HG02852 (cell line): ENCODE results near the gene TMEM248.
"Not testable (repeated sequence)": the region's sequence is repeated elsewhere in the genome, so short reads cannot be mapped to it uniquely, and the experiment has no call there.

Experiments
- ATAC-seq: cut with Tn5 transposase; IDR thresholded peaks from one replicate; pipeline ENCODE4 v1.9.1; 2021; ENCODE audit warnings: mild to moderate bottlenecking, moderate library complexity; ENCODE audit not compliant: unreplicated experiment

TMEM248 gene

DNA sequence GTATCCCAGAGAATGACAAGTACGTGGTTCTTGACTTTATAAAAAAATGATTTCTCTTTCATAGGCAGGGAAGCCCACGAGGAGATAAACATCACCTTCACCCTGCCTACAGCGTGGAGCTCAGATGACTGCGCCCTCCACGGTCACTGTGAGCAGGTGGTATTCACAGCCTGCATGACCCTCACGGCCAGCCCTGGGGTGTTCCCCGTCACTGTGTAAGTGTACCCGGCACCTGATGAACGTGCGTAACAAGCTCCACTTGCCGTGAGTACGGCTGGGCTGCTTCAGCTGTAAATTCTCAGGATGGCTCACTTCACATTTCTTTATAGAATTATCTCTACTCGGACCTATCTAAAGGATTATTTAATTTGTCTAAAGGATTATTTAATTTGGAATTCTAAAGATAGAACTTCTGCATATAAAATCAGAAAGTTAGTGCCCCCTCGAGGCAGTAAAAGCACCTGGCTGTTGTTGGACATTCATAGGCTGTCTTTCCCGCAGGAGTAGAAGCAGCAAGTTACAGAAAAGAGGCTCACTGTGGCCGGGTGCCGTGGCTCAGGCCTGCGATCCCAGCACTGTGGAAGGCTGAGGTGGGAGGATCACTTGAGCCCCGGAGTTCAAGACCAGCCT, 27.6 kb downstream of the TMEM248 start:
- ATAC-seq: no peak

DNA sequence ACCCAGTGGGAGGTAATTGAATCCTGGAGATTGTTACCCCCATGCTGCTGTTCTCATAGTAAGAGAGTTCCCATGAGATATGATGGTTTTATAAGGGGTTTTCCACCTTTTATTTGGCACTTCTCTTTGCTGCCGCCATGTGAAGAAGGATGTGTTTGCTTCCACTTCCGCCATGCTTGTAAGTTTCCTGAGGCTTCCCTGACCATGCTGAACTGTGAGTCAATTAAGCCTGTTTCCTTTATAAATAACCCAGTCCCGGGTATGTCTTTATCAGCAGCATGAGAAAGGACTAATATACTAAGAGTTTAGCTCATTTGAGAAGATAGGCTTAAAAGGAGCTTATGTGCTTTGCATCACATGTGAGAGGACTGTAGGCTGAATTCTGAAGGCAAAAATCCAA, 29.3 kb downstream of the TMEM248 start:
- ATAC-seq: no peak

DNA sequence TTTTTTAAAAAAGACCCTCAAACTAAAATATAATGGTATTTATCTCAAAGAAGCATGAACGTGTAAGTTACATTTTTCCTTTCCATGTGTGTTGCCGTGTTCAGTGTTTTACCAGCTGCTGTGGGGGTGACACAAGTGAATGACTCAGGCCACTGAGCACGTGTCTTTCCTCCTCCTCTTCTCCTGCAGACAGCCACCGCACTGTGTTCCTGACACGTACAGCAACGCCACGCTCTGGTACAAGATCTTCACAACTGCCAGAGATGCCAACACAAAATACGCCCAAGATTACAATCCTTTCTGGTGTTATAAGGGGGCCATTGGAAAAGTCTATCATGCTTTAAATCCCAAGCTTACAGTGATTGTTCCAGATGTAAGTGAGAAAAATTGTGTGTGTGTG, 29.7 kb downstream of the TMEM248 start:
- ATAC-seq: no peak

DNA sequence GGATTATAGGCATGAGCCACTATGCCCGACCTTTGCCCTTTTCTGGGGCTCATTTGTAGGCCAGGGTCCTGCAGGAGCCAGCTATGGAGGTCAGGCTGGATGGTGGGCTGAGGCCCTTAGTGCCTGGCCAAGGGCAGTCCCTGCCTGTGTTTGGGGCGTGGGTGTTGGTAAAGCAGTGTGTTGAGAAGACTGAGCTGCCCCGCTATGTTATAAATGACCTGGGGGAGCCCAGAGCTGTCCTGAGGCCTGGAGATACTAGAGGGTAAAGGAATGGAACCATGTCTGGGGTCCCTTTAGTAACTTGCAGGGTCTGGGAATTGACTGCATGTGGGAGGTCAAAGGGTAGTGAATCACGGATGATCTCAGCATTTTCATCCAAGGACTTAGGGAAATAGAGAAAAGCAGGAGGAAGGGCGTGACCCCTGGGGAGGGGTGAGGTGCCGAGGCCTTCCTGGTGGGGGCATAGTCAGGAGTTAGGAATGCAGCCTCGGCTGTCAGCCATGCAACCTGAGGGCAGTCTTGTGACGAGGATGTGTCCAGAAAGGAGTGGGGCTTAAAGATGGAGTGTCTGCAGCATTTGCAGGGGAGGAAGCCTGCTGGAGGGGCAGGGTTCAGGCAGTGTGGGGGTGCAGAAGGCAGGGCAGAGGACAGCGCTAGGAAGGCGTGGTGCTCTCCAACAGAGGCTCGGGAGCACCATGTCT, 31.5 kb downstream of the TMEM248 start:
- ATAC-seq: no peak

DNA sequence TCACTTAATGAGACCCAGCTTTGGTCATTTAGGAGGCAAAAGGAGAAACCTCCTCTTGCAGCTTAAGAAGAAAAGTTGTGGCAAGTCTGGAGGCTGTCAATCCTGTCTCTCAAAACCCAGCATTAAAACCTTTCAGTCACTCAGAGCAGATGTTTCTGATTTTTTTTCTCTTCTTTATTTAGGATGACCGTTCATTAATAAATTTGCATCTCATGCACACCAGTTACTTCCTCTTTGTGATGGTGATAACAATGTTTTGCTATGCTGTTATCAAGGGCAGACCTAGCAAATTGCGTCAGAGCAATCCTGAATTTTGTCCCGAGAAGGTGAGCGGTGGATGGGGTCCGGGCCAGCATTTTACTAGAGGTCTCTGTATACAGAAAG, 32.0 kb downstream of the TMEM248 start:
- ATAC-seq: no peak

DNA sequence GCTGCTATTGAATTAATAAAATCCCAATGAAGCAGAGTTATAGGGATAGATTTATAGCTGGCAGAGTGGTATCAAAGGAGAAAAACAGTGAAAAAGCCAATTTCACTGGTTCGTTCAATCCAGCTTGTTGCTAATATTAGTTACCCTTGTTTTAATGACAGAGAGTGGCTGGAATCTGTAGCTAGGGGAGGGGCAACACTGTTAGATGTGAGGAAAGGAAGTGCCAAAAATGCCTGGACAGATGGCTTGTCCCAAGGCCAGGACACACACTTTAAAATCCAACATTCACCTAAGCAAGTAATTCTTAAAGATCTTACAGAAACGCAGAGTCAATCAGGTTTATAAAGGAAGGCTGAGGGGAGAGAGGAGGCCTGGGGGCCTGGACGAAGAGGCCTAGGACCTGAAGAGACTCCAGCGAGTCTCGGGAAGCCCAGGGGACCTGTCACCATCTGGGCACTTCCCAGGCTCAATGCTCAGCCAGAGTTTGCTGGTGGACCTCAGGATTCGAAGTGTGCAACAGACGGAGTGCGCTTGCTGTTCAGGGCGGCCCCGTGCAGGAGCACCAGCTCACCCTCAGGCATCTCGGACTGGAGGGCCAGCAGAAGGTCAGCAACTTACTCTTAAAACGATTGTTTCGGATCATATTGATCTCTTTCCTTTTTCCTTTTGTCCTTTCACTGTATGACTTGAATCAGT, 36.7 kb downstream of the TMEM248 start:
- no peak for ATAC-seq

DNA sequence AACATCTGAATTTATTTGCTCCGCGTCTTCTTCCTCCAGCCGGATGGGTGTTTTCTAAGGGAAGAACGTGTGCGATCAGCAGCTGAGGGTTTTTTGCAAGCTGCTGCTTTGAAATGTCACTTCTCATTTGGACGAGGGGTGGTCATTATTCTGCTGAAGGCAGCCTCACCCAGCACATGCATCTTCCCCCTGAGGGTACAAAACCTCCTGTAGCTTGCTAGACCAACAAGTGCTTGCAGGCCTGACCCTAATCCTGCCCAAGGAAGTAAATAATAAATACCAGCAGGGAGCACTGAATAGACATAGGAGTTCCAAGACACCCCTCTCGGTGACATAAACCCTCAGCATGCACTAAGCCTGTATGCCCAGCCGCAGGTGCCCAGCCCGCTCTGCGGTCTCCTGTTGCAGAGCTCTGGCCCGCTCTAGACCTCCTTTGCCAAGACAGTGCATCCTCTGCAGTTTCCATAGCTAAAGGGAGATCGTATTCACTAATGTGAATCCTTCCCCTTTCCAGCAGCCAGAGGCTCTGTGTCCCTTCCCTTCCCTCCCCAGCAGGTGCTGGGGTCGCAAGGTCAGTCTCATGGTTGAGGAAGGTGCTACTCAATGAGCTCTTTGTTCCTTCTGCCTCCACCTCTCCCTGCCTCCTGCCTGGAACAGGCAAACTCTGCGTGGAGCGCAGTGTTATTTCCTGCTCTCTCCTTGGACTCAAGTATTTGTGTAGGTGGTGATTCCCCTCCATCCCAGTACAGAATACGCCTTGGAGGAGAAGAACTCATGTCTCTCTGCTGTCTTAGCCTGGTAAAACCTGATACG, 37.7 kb downstream of the TMEM248 start:
- no peak for ATAC-seq

DNA sequence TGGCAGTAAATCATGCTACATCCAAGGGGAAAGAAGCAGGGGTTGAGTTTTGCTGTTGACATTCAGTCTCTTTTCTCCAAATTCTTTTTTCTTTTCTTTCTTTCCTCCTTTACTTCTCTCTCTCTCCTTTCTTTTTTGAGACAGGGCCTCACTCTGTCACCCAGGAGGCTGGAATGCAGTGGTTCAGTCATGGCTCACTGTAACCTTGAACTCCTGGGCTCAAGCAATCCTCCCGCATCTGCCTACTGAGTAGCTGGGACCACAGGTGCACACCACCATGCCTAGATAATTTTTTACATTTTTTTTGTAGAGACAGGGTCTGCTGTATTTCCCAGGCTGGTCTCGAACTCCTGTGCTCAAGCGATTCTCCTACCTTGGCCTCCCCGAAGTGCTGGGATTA, 39.2 kb downstream of the TMEM248 start:
- ATAC-seq: no peak

DNA sequence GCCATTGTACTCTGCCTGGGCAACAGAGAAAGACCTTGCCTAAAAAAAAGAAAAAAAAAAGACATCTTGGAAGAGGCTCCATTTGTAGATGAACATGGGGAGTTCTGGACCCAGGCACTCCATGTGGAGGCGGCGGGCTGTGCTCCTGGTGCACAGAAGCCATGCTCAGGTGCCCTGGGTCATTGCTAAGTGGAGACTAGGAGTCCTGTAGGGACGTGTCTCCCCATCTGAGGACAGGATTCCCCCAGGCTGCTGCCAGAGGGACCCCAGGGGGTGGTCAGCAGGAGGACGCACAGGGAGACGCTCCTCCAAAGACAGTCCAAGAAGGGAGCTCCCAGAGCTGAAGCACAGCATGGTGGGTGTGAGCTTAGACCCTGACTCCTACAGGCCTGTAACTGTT, 40.1 kb downstream of the TMEM248 start:
- no peak for ATAC-seq

DNA sequence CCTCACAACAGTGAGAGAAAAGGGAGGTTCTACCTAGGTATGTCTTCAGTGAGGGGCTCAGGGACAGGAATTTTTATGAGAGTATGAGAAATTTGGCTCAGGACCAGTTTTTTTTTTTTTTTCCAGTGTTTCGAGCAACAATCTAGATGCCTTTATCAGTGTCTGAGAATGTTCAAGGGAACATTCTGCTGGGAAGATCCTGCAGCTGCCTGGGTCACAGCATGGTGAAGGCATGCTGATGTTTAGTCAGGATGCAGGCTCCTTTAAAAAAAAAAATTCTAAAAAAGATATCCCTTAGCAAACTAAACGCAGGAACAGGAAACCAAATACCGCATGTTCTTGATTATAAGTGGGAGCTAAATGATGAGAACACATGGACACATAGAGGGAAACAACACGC, 43.4 kb downstream of the TMEM248 start:
- ATAC-seq: no peak

DNA sequence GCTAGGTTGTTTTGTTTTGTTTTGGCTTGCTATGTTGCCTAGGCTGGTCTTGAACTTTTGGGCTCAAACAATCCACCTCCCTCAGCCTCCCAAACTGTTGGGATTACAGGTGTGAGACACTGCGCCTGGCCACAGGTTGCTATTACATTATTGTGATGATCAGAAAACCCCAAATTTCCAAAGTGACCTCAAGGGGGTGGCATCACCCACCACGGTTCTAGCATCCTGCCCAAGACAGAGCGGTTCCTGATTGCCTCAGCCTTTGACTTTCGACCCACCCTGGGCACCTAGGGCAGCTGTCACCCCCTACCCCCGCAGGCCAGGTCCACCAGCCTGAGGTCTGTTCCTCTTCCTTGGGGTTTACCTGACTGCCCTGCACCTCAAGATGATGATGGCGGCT, 46.0 kb downstream of the TMEM248 start:
- no peak for ATAC-seq

DNA sequence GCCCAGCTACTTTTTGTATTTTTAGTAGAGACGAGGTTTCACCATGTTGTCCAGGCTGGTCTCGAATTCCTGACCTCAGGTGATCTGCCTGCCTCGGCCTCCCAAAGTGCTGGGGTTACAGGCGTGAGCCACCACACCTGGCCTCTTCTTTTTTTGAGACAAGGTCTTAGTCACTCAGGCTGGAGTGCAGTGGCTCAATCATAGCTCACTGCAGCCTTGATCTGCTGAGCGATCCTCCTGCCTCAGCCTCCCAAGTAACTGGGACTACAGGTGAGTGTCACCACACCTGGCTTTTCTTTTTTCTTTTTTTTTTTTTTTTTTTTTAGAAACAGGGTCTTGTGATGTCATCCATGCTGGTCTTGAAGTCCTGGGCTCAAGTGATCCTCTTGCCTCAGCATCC, 48.0 kb downstream of the TMEM248 start:
- ATAC-seq: not testable (repeated sequence)

DNA sequence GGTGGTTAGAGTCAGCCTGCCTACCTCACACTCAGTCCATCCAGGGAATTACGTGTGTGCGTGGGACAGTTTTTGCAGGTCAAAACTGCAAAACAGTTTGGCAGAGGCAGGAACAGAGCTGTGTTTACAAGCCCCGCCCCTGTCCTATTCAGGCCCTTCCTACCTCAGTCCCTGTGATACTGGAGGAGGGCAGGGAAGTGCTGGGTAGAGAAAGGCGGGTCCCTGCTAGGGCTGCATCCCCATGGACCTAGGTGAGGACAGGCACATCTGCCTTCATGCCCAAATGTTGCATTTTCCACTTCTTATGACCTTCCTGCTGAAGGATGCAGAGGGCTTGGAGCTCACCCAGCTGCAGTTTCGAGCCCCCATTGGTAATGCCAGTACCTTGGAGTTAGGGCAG, 49.3 kb downstream of the TMEM248 start:
- no peak for ATAC-seq

DNA sequence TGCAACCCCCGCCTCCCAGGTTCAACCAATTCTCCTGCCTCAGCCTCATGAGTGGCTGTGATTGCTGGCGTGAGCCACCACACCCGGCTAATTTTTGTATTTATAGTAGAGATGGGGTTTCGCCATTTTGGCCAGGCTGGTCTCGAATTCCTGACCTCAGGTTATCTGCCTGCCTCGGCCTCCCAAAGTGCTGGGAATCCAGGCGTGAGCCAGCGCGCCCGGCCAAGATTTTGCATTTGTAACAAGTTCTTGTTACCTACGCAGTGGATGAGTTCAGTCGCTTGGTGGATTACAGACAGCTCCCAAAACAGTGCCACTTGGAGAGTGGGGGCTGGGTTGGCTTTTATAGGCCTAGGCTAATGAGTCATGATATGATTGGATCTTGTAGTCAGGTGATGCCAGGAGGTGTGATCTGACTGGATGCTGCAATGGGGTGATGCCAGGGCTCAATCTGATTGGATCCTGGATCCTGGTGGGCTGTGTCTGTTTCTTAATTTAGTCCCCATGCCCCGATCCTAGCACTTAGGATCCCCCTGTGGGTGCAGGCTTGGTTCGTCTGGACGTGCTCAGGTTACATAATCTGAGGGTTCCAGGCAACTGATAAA, 54.1 kb downstream of the TMEM248 start:
- ATAC-seq: no peak

DNA sequence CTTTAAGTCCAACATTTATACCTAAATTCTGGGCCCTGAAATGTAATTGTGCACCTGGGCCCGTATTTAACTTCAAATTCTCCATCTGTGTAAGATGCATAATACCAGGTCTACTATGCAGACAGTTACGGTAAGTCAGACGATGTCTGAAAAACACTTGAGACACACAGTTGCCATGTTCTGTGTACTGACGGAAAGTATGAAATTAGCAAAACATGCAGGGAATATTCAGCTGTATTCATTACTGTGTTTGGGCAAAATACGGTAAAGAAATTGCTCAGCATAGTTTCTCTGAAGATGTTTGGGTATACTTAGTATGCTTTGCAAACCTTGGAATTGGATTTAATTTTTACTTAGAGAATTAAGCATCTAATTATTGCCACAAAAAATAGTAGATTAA, 57.3 kb downstream of the TMEM248 start:
- ATAC-seq: not testable (repeated sequence)

DNA sequence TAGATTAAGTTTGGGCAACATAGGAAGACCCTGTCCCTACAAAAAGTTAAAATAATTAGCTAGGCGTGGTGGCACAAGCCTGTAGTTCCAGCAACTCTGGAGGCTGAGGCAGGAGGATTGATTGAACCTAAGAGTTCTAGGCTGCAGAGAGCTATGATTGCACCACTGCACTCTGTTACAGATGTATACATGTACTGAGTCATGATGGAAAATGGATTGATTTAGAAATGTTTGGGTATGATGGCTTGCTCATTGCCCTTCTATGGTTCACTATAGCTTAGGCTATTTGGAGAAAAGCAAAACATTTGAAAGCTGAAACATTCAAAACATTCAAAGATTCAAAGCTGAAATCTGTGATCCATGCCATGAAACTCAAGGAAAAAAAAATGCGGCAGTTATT, 58.0 kb downstream of the TMEM248 start:
- ATAC-seq: not testable (repeated sequence)

DNA sequence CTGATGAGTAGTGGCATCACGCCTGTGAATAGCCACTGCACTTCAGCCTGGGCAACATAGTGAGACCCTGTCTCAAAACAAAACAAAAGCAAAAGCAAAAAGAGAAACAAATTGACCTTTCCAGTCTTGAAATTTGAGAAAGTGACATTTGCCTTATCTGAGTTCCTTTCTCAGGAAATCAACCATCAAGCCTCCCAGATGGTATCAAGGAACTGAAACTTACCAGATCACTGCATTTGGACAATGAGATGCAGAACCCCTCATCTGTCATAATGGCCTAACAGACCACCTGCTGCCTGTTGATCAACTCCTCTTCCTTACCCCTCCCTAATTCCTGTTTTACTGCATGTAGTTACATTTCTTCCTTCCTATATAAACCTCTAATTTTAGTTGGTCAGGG, 59.3 kb downstream of the TMEM248 start:
- not testable (repeated sequence) for ATAC-seq

DNA sequence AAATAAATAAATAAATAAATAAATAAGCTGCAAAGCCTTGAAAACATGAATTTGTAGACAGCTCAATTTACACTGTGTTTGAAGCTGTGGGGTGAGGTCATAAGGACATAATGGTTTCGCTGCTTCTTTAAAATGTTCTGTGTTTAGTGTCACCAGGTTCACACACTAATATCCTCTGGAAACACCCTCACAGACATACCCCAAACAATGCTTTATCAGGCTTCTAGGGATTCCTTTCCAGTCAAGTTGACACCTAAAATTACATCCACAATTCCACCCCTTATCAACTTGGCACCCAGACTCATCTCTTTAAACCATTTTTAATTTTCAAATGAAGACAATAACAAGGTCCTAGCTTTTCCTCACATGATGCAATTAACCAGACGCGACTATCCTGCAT, 68.5 kb downstream of the TMEM248 start:
- ATAC-seq: not testable (repeated sequence)

DNA sequence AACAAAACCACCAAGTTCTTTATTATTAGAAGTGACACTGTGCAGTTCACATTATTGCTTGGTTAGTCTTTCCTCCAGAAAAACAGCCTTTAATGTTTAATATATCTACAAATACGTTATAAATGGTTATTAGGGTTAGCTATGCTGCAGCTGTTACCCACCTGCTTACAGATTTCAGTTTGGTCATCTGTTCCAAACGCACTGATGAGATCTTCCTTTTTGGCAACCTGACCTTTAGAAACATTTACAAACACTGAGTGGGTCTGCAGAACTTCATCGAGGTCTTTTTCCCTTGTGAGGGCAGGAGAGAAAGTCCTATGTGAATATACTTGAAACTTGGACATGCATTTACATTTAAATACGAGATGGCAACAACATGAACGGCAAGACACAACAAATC, 73.0 kb downstream of the TMEM248 start:
- not testable (repeated sequence) for ATAC-seq

DNA sequence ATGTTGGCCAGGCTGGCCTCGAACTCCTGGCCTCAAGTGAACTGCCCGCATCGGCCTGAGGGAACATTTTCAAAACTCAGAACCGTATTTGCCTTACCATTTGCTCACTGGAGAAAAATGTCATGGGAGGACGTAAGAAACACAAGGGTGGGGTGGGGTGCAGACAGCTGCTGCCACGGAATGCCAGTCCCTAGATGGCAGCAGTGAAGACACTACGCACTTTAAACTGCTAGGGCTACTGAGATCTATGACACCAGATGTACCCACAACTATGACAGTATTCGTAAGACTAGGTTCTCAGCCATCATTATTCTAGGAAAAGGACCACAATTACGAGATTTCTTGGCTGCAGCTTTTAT, 73.6 kb downstream of the TMEM248 start:
- ATAC-seq: not testable (repeated sequence)
